Naive thymus-derived CD4-positive, alpha-beta T cell (primary cell): ENCODE results near the gene ZBTB33. TPM values are rescaled to one million over a fixed set of nuclear protein-coding genes. Genes with fewer than 3 reads are reported as not detected.

ENCODE experiments used
- ATAC-seq: fragments of 150-1000 bp; cut with Tn5 transposase; 2 replicates; pipeline ENCODE4 v1.10.0; 2021; ENCODE audit warnings: mild to moderate bottlenecking, moderate library complexity
- CTCF ChIA-PET: fragments of 350-600 bp; sonication (Branson Sonifier 250); formaldehyde crosslinking; loops from one replicate; lab custom pipeline; 2021; ENCODE audit warnings: antibody characterized with exemption; lab: Charles Lee
- POLR2A ChIA-PET: fragments of 350-600 bp; sonication (Branson Sonifier 250); formaldehyde crosslinking; loops from one replicate; lab custom pipeline; 2021; ENCODE audit warnings: antibody characterized with exemption, inconsistent platforms; lab: Charles Lee
- DNase-seq, 9 donors: peaks; one replicate each; pipeline versions ENCODE4 v3.0.0 to v3.0.0-alpha.2; 2020 to 2022; ENCODE audit warnings: mixed read lengths in 1 of 9
- H3K27ac ChIP-seq: one replicate; pipeline ENCODE4 v1.7.0; 2013; ENCODE audit warnings: mild to moderate bottlenecking, low read depth, low read length, moderate library complexity
- H3K27me3 ChIP-seq, 2 donors: one replicate each; pipeline ENCODE4 v1.7.0; 2013; ENCODE audit warnings: low read length in 2 of 2, mild to moderate bottlenecking in 2 of 2, moderate library complexity in 2 of 2; ENCODE audit not compliant: control insufficient read depth in 2 of 2, insufficient read depth in 2 of 2
- H3K36me3 ChIP-seq, 3 experiments: 1 replicate in 2 of 3; 2 replicates in 1 of 3; pipeline ENCODE4 v1.7.0; 2013; ENCODE audit warnings: low read length in 3 of 3, mild to moderate bottlenecking in 3 of 3, moderate library complexity in 1 of 3; ENCODE audit not compliant: insufficient read depth in 3 of 3, control insufficient read depth in 2 of 3
- H3K4me1 ChIP-seq, 2 donors: one replicate each; pipeline ENCODE4 v1.7.0; 2013; ENCODE audit warnings: low read length in 2 of 2, mild to moderate bottlenecking in 2 of 2, moderate library complexity in 1 of 2; ENCODE audit not compliant: control insufficient read depth in 2 of 2, insufficient read depth in 2 of 2
- H3K4me3 ChIP-seq: 2 replicates; pipeline ENCODE4 v1.7.0; 2013; ENCODE audit warnings: mild to moderate bottlenecking, low read length
- H3K9me3 ChIP-seq, 3 experiments: 1 replicate in 2 of 3; 2 replicates in 1 of 3; pipeline ENCODE4 v1.7.0; 2013; ENCODE audit warnings: low read length in 3 of 3; ENCODE audit not compliant: control insufficient read depth in 2 of 3
- H3K27ac Mint-ChIP-seq, 9 donors: one replicate each; pipeline ENCODE4 v1.8.0; 2020 to 2022; ENCODE audit warnings: mixed read lengths in 9 of 9, mild to moderate bottlenecking in 8 of 9, moderate library complexity in 5 of 9, inconsistent platforms in 2 of 9
- H3K27me3 Mint-ChIP-seq, 5 donors: one replicate each; pipeline ENCODE4 v1.8.0; 2021 to 2022; ENCODE audit warnings: mixed read lengths in 5 of 5, mild to moderate bottlenecking in 1 of 5
- H3K36me3 Mint-ChIP-seq, 5 donors: one replicate each; pipeline ENCODE4 v1.8.0; 2020 to 2022; ENCODE audit warnings: mixed read lengths in 5 of 5, mild to moderate bottlenecking in 3 of 5, inconsistent platforms in 1 of 5
- H3K4me1 Mint-ChIP-seq, 7 donors: one replicate each; pipeline ENCODE4 v1.8.0; 2020 to 2022; ENCODE audit warnings: mixed read lengths in 7 of 7, mild to moderate bottlenecking in 3 of 7, inconsistent platforms in 1 of 7
- H3K4me3 Mint-ChIP-seq, 10 donors: one replicate each; pipeline ENCODE4 v1.8.0; 2020 to 2022; ENCODE audit warnings: mild to moderate bottlenecking in 10 of 10, mixed read lengths in 10 of 10, moderate library complexity in 6 of 10, inconsistent platforms in 2 of 10
- H3K9me3 Mint-ChIP-seq, 11 donors: one replicate each; pipeline ENCODE4 v1.8.0; 2020 to 2022; ENCODE audit warnings: mixed read lengths in 11 of 11, mild to moderate bottlenecking in 4 of 11, inconsistent platforms in 1 of 11, moderate library complexity in 1 of 11
- intact Hi-C, 2 donors: fragments of 100-400 bp; cut with micrococcal nuclease; formaldehyde crosslinking; loops; one replicate each; pipeline ENCODE4 v1.15.1; 2023
- polyA plus RNA-seq, 2 donors: library from polyadenylated mRNA; unstranded; fragments of 300-500 nt; fragmentation: Illumina TruSeq; gene quantifications; one replicate each; pipeline ENCODE4 v1.2.3, GENCODE V29; 2021
- total RNA-seq, 6 experiments: library from RNA in 5 of 6; stranded (reverse) in 5 of 6; gene quantifications; 1 replicate in 5 of 6; 2 replicates in 1 of 6; pipeline ENCODE4 v1.2.3 and lab custom pipeline; 2021 to 2026

ZBTB33 gene
- total and polyA plus RNA-seq, 7 experiments from 2014 or later, result 13.7 to 30.7 (median 24.6) TPM

DNA sequence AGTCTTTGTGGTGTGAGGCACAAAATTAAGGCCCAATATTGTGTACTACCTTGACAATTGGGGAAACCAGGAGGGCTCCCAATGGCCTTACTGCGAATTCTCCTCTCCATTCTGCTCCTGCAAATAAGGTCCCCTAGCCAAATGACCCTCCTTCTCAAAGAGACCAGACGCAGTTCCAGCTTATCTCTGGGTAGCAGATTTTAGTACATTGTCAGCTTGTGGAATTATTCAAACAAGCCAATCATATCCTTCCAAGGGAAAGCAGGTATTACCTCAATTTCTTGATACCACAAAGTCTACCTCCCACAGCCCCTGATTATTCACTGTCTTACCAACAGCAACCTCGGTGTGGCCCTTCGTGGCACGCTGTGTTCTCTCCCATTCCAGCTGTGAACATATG is 7.8 kb upstream of the ZBTB33 start:
- Mint-ChIP-seq H3K36me3 (peaks cover 0 to 9% (median 4%) of the 10 kb centered on the region in 5 donors), H3K27me3 (peaks cover 0 to 4% (median 0%) of the 10 kb centered on the region in 5 donors), H3K4me1 (peaks cover 9 to 32% (median 27%) of the 10 kb centered on the region in 7 donors), H3K9me3 (peaks cover 0 to 2% (median 0%) of the 10 kb centered on the region in 11 donors), H3K4me3 (peak overlapping the region in 4 of 10 donors; percentile 0 to 99 (median 90)), H3K27ac (no peak overlapping the region)
- CTCF ChIA-PET, result no interaction called here
- DNase-seq (no peak), ATAC-seq (no peak)
- POLR2A ChIA-PET, result no interaction called here
- Histone ChIP-seq H3K27me3 (no peaks in the 10 kb centered on the region), H3K36me3 (peaks cover 0 to 14% (median 0%) of the 10 kb centered on the region in 3 experiments), H3K4me1 (peaks cover 5 to 6% of the 10 kb centered on the region in 2 donors), H3K9me3 (no peaks in the 10 kb centered on the region), H3K27ac (no peak overlapping the region), H3K4me3 (no peak overlapping the region)
- intact Hi-C loops, result loop anchor here (2.0 to 10.0 kb wide), 3 partner anchors 300 to 758 kb away; partner anchors contain the start of genes MCTS1 (in 1 of the 2) and NKAP (in 1 of the 2)

GRCh38 chrX:120244395-120244734 is 6.2 kb upstream of the ZBTB33 start:
- H3K9me3 Mint-ChIP-seq, result peaks cover 0 to 2% (median 0%) of the 10 kb centered on the region in 11 donors
- no peak for ATAC-seq
- H3K27ac Mint-ChIP-seq, result peak overlapping the region; percentile 78 to 97 (median 90)
- peaks cover 11 to 32% (median 27%) of the 10 kb centered on the region in 7 donors for H3K4me1 Mint-ChIP-seq
- no peaks in the 10 kb centered on the region for H3K36me3 Mint-ChIP-seq
- Histone ChIP-seq H3K36me3 (peaks cover 0 to 9% (median 0%) of the 10 kb centered on the region in 3 experiments), H3K27me3 (no peaks in the 10 kb centered on the region), H3K9me3 (no peaks in the 10 kb centered on the region), H3K4me1 (peaks cover 5 to 6% of the 10 kb centered on the region in 2 donors), H3K4me3 (peak overlapping the region; percentile 73), H3K27ac (peak overlapping the region; percentile 77)
- H3K27me3 Mint-ChIP-seq, result peaks cover 0 to 4% (median 0%) of the 10 kb centered on the region in 5 donors
- intact Hi-C loops, result loop anchor here in 1 of 2 donors (2.0 to 10.0 kb wide), 3 partner anchors 302 to 760 kb away; partner anchors contain the start of genes MCTS1 and NKAP
- peak overlapping the region; percentile 85 to 100 (median 96) for H3K4me3 Mint-ChIP-seq
- CTCF ChIA-PET, result no interaction called here
- peak in 1 of 9 donors; percentile 5 for DNase-seq
- POLR2A ChIA-PET, result interaction anchor here (0.7 to 1.2 kb wide), 2 partner anchors 10 to 66 kb away, joined by 3 read pairs; no protein-coding TSS in a partner anchor

GRCh38 chrX:120244735-120245498 is 5.7 kb upstream of the ZBTB33 start:
- Mint-ChIP-seq H3K27ac (peak overlapping the region; percentile 78 to 97 (median 90)), H3K36me3 (no peaks in the 10 kb centered on the region), H3K9me3 (peaks cover 0 to 2% (median 0%) of the 10 kb centered on the region in 11 donors), H3K27me3 (peaks cover 0 to 4% (median 0%) of the 10 kb centered on the region in 5 donors), H3K4me1 (peaks cover 12 to 32% (median 27%) of the 10 kb centered on the region in 7 donors), H3K4me3 (peak overlapping the region; percentile 85 to 100 (median 96))
- ATAC-seq, result peak; percentile 92
- Histone ChIP-seq H3K9me3 (no peaks in the 10 kb centered on the region), H3K4me1 (peaks cover 5 to 6% of the 10 kb centered on the region in 2 donors), H3K36me3 (peaks cover 0 to 5% (median 0%) of the 10 kb centered on the region in 3 experiments), H3K27me3 (no peaks in the 10 kb centered on the region), H3K27ac (peak overlapping the region; percentile 77), H3K4me3 (peak overlapping the region; percentile 73)
- POLR2A ChIA-PET, result interaction anchor here (0.7 to 1.2 kb wide), 2 partner anchors 9 to 65 kb away, joined by 3 read pairs; no protein-coding TSS in a partner anchor
- CTCF ChIA-PET, result no interaction called here
- intact Hi-C loops, result loop anchor here in 1 of 2 donors (2.0 to 10.0 kb wide), 3 partner anchors 302 to 760 kb away; partner anchors contain the start of genes MCTS1 and NKAP
- DNase-seq, result peak; percentile 22 to 68 (median 52)

- peak overlapping the region; percentile 79 for H3K4me3 ChIP-seq
- H3K4me3 Mint-ChIP-seq, result peak overlapping the region; percentile 84 to 97 (median 94)
- H3K9me3 Mint-ChIP-seq, result peaks cover 0 to 1% (median 0%) of the 10 kb centered on the region in 11 donors
- peak in 7 of 9 donors; percentile 5 to 34 (median 13) for DNase-seq
- H3K27me3 Mint-ChIP-seq, result peaks cover 0 to 2% (median 0%) of the 10 kb centered on the region in 5 donors
- intact Hi-C loops, result loop anchor here (2.0 to 5.0 kb wide), 9 partner anchors 216 to 1904 kb away; partner anchors contain the start of genes CUL4B (in 2 of the 2), LAMP2 (in 2 of the 2), NDUFA1 (in 1 of the 2) and NKAP (in 1 of the 2)
- no peaks in the 10 kb centered on the region for H3K9me3 ChIP-seq
- peak overlapping the region; percentile 83 to 97 (median 93) for H3K27ac Mint-ChIP-seq
- no peak for ATAC-seq
- peak overlapping the region; percentile 96 for H3K27ac ChIP-seq
- ChIA-PET CTCF (interaction anchor here (0.8 to 1.9 kb wide), 5 partner anchors 18 to 205 kb away, joined by 3 to 8 read pairs (median 4); no protein-coding TSS in a partner anchor), POLR2A (interaction anchor here (0.7 to 2.5 kb wide), 9 partner anchors 9 to 60 kb away, joined by 3 to 15 read pairs (median 4); partner anchors contain the start of gene TMEM255A)
- peaks cover 0 to 17% (median 14%) of the 10 kb centered on the region in 5 donors for H3K36me3 Mint-ChIP-seq
- H3K27me3 ChIP-seq, result no peaks in the 10 kb centered on the region
- peaks cover 6 to 47% (median 28%) of the 10 kb centered on the region in 7 donors for H3K4me1 Mint-ChIP-seq
- peaks cover 0 to 4% (median 3%) of the 10 kb centered on the region in 3 experiments for H3K36me3 ChIP-seq
- H3K4me1 ChIP-seq, result peaks cover 0 to 10% of the 10 kb centered on the region in 2 donors
Measured at GRCh38 chrX:120251471-120252011, 929 bp downstream of the ZBTB33 start.

DNA sequence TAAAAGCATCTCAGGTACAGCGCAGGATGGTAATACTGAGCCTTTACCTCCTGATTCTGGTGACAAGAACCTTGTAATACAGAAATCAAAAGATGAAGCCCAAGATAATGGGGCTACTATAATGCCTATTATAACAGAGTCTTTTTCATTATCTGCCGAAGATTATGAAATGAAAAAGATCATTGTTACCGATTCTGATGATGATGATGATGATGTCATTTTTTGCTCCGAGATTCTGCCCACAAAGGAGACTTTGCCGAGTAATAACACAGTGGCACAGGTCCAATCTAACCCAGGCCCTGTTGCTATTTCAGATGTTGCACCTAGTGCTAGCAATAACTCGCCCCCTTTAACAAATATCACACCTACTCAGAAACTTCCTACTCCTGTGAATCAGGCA is 3.2 kb downstream of the ZBTB33 start:
- Mint-ChIP-seq H3K4me1 (peaks cover 10 to 59% (median 28%) of the 10 kb centered on the region in 7 donors), H3K4me3 (peak overlapping the region in 2 of 10 donors; percentile 32 to 34), H3K36me3 (peaks cover 0 to 17% (median 14%) of the 10 kb centered on the region in 5 donors), H3K27ac (no peak overlapping the region), H3K9me3 (peaks cover 0 to 1% (median 0%) of the 10 kb centered on the region in 11 donors), H3K27me3 (no peaks in the 10 kb centered on the region)
- ChIA-PET POLR2A (interaction anchor here (0.6 kb wide), 1 partner anchor 9 kb away, joined by 3 read pairs; no protein-coding TSS in a partner anchor), CTCF (interaction anchor here (0.8 kb wide), 1 partner anchor 55 kb away, joined by 3 read pairs; no protein-coding TSS in a partner anchor)
- Histone ChIP-seq H3K4me3 (no peak overlapping the region), H3K27ac (no peak overlapping the region), H3K27me3 (no peaks in the 10 kb centered on the region), H3K9me3 (no peaks in the 10 kb centered on the region), H3K4me1 (peaks cover 0 to 10% of the 10 kb centered on the region in 2 donors), H3K36me3 (peaks cover 0 to 4% (median 3%) of the 10 kb centered on the region in 3 experiments)
- no peak for ATAC-seq
- no peak for DNase-seq
- intact Hi-C loops, result loop anchor here (5.0 kb wide), 6 partner anchors 214 to 1906 kb away; partner anchors contain the start of genes CUL4B (in 2 of the 2), LAMP2 (in 2 of the 2), NDUFA1 (in 1 of the 2) and RNF113A (in 1 of the 2)

- Histone ChIP-seq H3K4me1 (peaks cover 0 to 4% of the 10 kb centered on the region in 2 donors), H3K27ac (no peak overlapping the region), H3K9me3 (no peaks in the 10 kb centered on the region), H3K27me3 (no peaks in the 10 kb centered on the region), H3K36me3 (no peaks in the 10 kb centered on the region), H3K4me3 (no peak overlapping the region)
- Mint-ChIP-seq H3K4me3 (no peak overlapping the region), H3K27me3 (no peaks in the 10 kb centered on the region), H3K36me3 (peaks cover 0 to 6% (median 0%) of the 10 kb centered on the region in 5 donors), H3K9me3 (no peaks in the 10 kb centered on the region), H3K4me1 (peaks cover 0 to 24% (median 6%) of the 10 kb centered on the region in 7 donors), H3K27ac (no peak overlapping the region)
- ChIA-PET POLR2A (interaction anchor here (0.5 to 0.7 kb wide), 2 partner anchors 9 to 192 kb away, joined by 3 to 6 read pairs; no protein-coding TSS in a partner anchor), CTCF (no interaction called here)
- intact Hi-C loops, result no loop called here
- ATAC-seq (no peak), DNase-seq (no peak)
Measured at GRCh38 chrX:120260369-120260768, 9.8 kb downstream of the ZBTB33 start.
